HEK293 (cell line): ENCODE data around the gene STX5.

Experiments
- GLI2 ChIP-seq: fragments of 450-650 bp; formaldehyde crosslinking; IDR thresholded peaks from 2 replicates; pipeline ENCODE4; 2017; ENCODE audit warnings: missing biosample characterization, missing genetic modification characterization, low read depth, borderline replicate concordance
- GLIS1 ChIP-seq: fragments of 450-650 bp; formaldehyde crosslinking; IDR thresholded peaks from 2 replicates; pipeline ENCODE4 v1.5.1; 2016; ENCODE audit warnings: missing biosample characterization, missing genetic modification characterization
- IKZF3 ChIP-seq: fragments of 450-650 bp; IDR thresholded peaks from 2 replicates; pipeline ENCODE4 v1.5.0; 2018; ENCODE audit warnings: missing biosample characterization, mild to moderate bottlenecking, missing genetic modification characterization, moderate library complexity
- KLF1 ChIP-seq: fragments of 450-650 bp; formaldehyde crosslinking; IDR thresholded peaks from 2 replicates; pipeline ENCODE4 v1.5.1; 2016; ENCODE audit warnings: missing biosample characterization, missing genetic modification characterization
- KLF7 ChIP-seq: fragments of 450-650 bp; formaldehyde crosslinking; IDR thresholded peaks from 2 replicates; pipeline ENCODE4 v1.5.1; 2016; ENCODE audit warnings: missing biosample characterization, missing genetic modification characterization, borderline replicate concordance
- KLF8 ChIP-seq: fragments of 450-650 bp; formaldehyde crosslinking; IDR thresholded peaks from 2 replicates; pipeline ENCODE4 v1.5.1; 2016; ENCODE audit warnings: missing biosample characterization, missing genetic modification characterization
- REPIN1 ChIP-seq: fragments of 450-650 bp; formaldehyde crosslinking; IDR thresholded peaks from 2 replicates; pipeline ENCODE4 v1.5.1; 2017; ENCODE audit warnings: missing biosample characterization, missing genetic modification characterization, low read depth
- REST ChIP-seq: fragments of 450-650 bp; formaldehyde crosslinking; IDR thresholded peaks from 2 replicates; pipeline ENCODE4 v1.5.1; 2016; ENCODE audit warnings: missing biosample characterization, missing genetic modification characterization
- SCRT2 ChIP-seq: fragments of 450-650 bp; formaldehyde crosslinking; IDR thresholded peaks from 2 replicates; pipeline ENCODE4 v1.5.1; 2016; ENCODE audit warnings: missing biosample characterization, missing genetic modification characterization
- TRIM28 ChIP-seq: IDR thresholded peaks from 2 replicates; pipeline ENCODE4 v1.6.1; 2011; ENCODE audit warnings: low read length, control low read depth, borderline replicate concordance
- ZBTB26 ChIP-seq: fragments of 450-650 bp; formaldehyde crosslinking; optimal IDR thresholded peaks from 2 replicates; pipeline ENCODE3; 2016; ENCODE audit warnings: missing biosample characterization, mild to moderate bottlenecking, missing genetic modification characterization
- ZBTB7A ChIP-seq: fragments of 450-650 bp; formaldehyde crosslinking; IDR thresholded peaks from 2 replicates; pipeline ENCODE4 v1.5.1; 2016; ENCODE audit warnings: low read depth, missing biosample characterization, missing genetic modification characterization
- ZFP69B ChIP-seq: fragments of 450-650 bp; formaldehyde crosslinking; IDR thresholded peaks from 2 replicates; pipeline ENCODE4 v1.5.1; 2016; ENCODE audit warnings: missing biosample characterization, missing genetic modification characterization
- ZNF174 ChIP-seq: fragments of 450-650 bp; formaldehyde crosslinking; IDR thresholded peaks from 2 replicates; pipeline ENCODE4 v1.5.0; 2017; ENCODE audit warnings: missing biosample characterization, mild to moderate bottlenecking, missing genetic modification characterization
- ZNF2 ChIP-seq: fragments of 450-650 bp; formaldehyde crosslinking; IDR thresholded peaks from 2 replicates; pipeline ENCODE4 v1.5.1; 2016; ENCODE audit warnings: missing biosample characterization, missing genetic modification characterization
- ZNF211 ChIP-seq: fragments of 450-650 bp; formaldehyde crosslinking; IDR thresholded peaks from 2 replicates; pipeline ENCODE4 v1.5.1; 2016; ENCODE audit warnings: low read depth, missing biosample characterization, missing genetic modification characterization
- ZNF239 ChIP-seq: fragments of 450-650 bp; formaldehyde crosslinking; IDR thresholded peaks from 2 replicates; pipeline ENCODE4 v1.5.1; 2016; ENCODE audit warnings: missing biosample characterization, missing genetic modification characterization
- ZNF324 ChIP-seq: fragments of 450-650 bp; formaldehyde crosslinking; IDR thresholded peaks from 2 replicates; pipeline ENCODE4 v1.5.1; 2016; ENCODE audit warnings: missing biosample characterization, missing genetic modification characterization
- ZNF404 ChIP-seq: fragments of 450-650 bp; formaldehyde crosslinking; IDR thresholded peaks from 2 replicates; pipeline ENCODE4 v1.5.1; 2017; ENCODE audit warnings: missing biosample characterization, missing genetic modification characterization
- ZNF426 ChIP-seq: fragments of 450-650 bp; formaldehyde crosslinking; IDR thresholded peaks from 2 replicates; pipeline ENCODE4 v1.5.1; 2017; ENCODE audit warnings: missing biosample characterization, missing genetic modification characterization, mild to moderate bottlenecking, inconsistent platforms, moderate library complexity
- ZNF488 ChIP-seq: fragments of 450-650 bp; formaldehyde crosslinking; IDR thresholded peaks from 2 replicates; pipeline ENCODE4 v1.5.1; 2016; ENCODE audit warnings: missing biosample characterization, missing genetic modification characterization
- ZNF513 ChIP-seq: fragments of 450-650 bp; IDR thresholded peaks from 2 replicates; pipeline ENCODE4 v1.5.1; 2018; ENCODE audit warnings: missing biosample characterization, missing genetic modification characterization
- ZNF521 ChIP-seq: fragments of 450-650 bp; formaldehyde crosslinking; IDR thresholded peaks from 2 replicates; pipeline ENCODE4 v1.5.1; 2017; ENCODE audit warnings: missing biosample characterization, mild to moderate bottlenecking, missing genetic modification characterization
- ZNF560 ChIP-seq: fragments of 450-650 bp; formaldehyde crosslinking; IDR thresholded peaks from 2 replicates; pipeline ENCODE4 v1.5.1; 2017; ENCODE audit warnings: missing biosample characterization, missing genetic modification characterization, borderline replicate concordance
- ZNF624 ChIP-seq: fragments of 450-650 bp; formaldehyde crosslinking; IDR thresholded peaks from 2 replicates; pipeline ENCODE4 v1.5.1; 2017; ENCODE audit warnings: missing biosample characterization, missing genetic modification characterization
- ZNF629 ChIP-seq: fragments of 450-650 bp; formaldehyde crosslinking; IDR thresholded peaks from 2 replicates; pipeline ENCODE4 v1.5.1; 2017; ENCODE audit warnings: missing biosample characterization, missing genetic modification characterization
- ZNF664 ChIP-seq: fragments of 450-650 bp; formaldehyde crosslinking; IDR thresholded peaks from 2 replicates; pipeline ENCODE4 v1.5.1; 2016; ENCODE audit warnings: missing biosample characterization, missing genetic modification characterization
- ZNF701 ChIP-seq: fragments of 450-650 bp; formaldehyde crosslinking; IDR thresholded peaks from 2 replicates; pipeline ENCODE4 v1.5.1; 2016; ENCODE audit warnings: missing biosample characterization, missing genetic modification characterization
- ZNF843 ChIP-seq: fragments of 450-650 bp; formaldehyde crosslinking; IDR thresholded peaks from 2 replicates; pipeline ENCODE4 v1.5.1; 2016; ENCODE audit warnings: missing biosample characterization, missing genetic modification characterization
- ZSCAN30 ChIP-seq: fragments of 450-650 bp; IDR thresholded peaks from 2 replicates; pipeline ENCODE4 v1.5.1; 2018; ENCODE audit warnings: missing biosample characterization, mild to moderate bottlenecking, missing genetic modification characterization, moderate library complexity
- ZSCAN5A ChIP-seq: fragments of 450-650 bp; formaldehyde crosslinking; IDR thresholded peaks from 2 replicates; pipeline ENCODE4 v1.5.1; 2016; ENCODE audit warnings: missing biosample characterization, missing genetic modification characterization

The STX5 gene

GRCh38 chr11:62855571-62856332, 23.9 kb upstream of the STX5 start (continued):
- TF ChIP-seq IKZF3 (tag by site-specific recombination) (no peak), KLF8 (peak; percentile 50; the same call in 1 of the 2 replicates), ZNF664 (tag by site-specific recombination) (0 out of 2 replicates have a peak, but pooled peaks have one; percentile 30), ZBTB26 (tag by site-specific recombination) (peak; percentile 79), SCRT2 (tag by site-specific recombination) (no peak; the same call in 1 of the 2 replicates), TRIM28 (peak; percentile 35; the same call in 1 of the 2 replicates), ZNF629 (tag by site-specific recombination) (peak; percentile 35), ZNF2 (tag by site-specific recombination) (peak; percentile 68), ZNF560 (tag by site-specific recombination) (no peak), ZNF404 (tag by site-specific recombination) (no peak), REPIN1 (0 out of 2 replicates have a peak, but pooled peaks have one; percentile 31), KLF7 (peak; percentile 31; the same call in 1 of the 2 replicates), ZNF239 (tag by site-specific recombination) (no peak), ZNF211 (tag by site-specific recombination) (no peak), ZNF701 (tag by site-specific recombination) (no peak), ZNF624 (peak; percentile 85), ZNF324 (tag by site-specific recombination) (peak; percentile 73), ZFP69B (peak; percentile 16), ZNF521 (tag by site-specific recombination) (no peak), ZNF174 (tag by site-specific recombination) (no peak), ZSCAN5A (tag by site-specific recombination) (no peak), GLI2 (no peak), ZNF843 (peak; percentile 61), REST (tag by site-specific recombination) (peak; percentile 55; the same call in 1 of the 2 replicates), ZSCAN30 (tag by site-specific recombination) (peak; percentile 78), ZBTB7A (tag by site-specific recombination) (0 out of 2 replicates have a peak, but pooled peaks have one; percentile 15), KLF1 (tag by site-specific recombination) (no peak), ZNF513 (tag by site-specific recombination) (0 out of 2 replicates have a peak, but pooled peaks have one; percentile 21), ZNF488 (tag by site-specific recombination) (no peak), ZNF426 (tag by site-specific recombination) (no peak), GLIS1 (peak; percentile 49)
